K562 (cell line): ENCODE data around the gene PRELID1. TPM values are rescaled to one million over a fixed set of nuclear protein-coding genes. Genes with fewer than 3 reads are reported as not detected.

Experiments
- ATAC-seq: fragments of 200-7000 bp; cut with Tn5 transposase; 3 replicates; pipeline ENCODE4 v1.9.1; 2020; ENCODE audit warnings: moderate library complexity
- BruUV-seq: library from RNA; stranded (reverse); fragments of 400-500 nt; replicated peaks from 2 replicates; lab custom pipeline; 2021; lab: Mats Ljungman, UMichigan
- CTCF ChIA-PET: fragments of 300-600 bp; formaldehyde crosslinking; extraction: SDS; loops from one replicate; lab custom pipeline; 2021; ENCODE audit warnings: low intra/inter-chr PET ratio; lab: Yijun Ruan, JAX
- POLR2A ChIA-PET: fragments of 300-600, 350-650 bp; sonication (Branson Sonifier 250); formaldehyde crosslinking; extraction: SDS; loops from one replicate; lab custom pipeline; 2021; ENCODE audit warnings: antibody characterized with exemption, inconsistent platforms; lab: Yijun Ruan, JAX
- DNase-seq, 4 experiments: peaks; one replicate each; pipeline versions ENCODE4 v3.0.0 to v3.0.0-alpha.2; 2011 to 2018; ENCODE audit warnings: low spot score in 3 of 4, mixed read lengths in 3 of 4; ENCODE audit errors: extremely low read depth in 1 of 4
- FAIRE-seq: peaks from 2 replicates; lab custom pipeline; 2011; peaks lifted over from hg19 to GRCh38; lab: Jason Lieb, UNC
- H2AFZ ChIP-seq: 2 replicates; pipeline ENCODE4 v1.6.0; 2011; ENCODE audit warnings: low read depth, low read length, control low read depth, inconsistent platforms
- H3K27ac ChIP-seq: fragments of 200-600 bp; 3 replicates; pipeline ENCODE4 v1.8.0; 2011; ENCODE audit warnings: low read depth, mild to moderate bottlenecking, control low read depth, inconsistent platforms, low read length, moderate library complexity, mixed read lengths; ENCODE audit errors: extremely low read depth
- H3K27me3 ChIP-seq, 2 experiments: fragments of 300-600 bp in 1 of 2; 2 replicates in 1 of 2; 3 replicates in 1 of 2; pipeline versions ENCODE4 v1.6.0 to v1.8.0; 2011; ENCODE audit warnings: inconsistent platforms in 2 of 2, low read length in 2 of 2, mild to moderate bottlenecking in 1 of 2, mixed read lengths in 1 of 2, moderate library complexity in 1 of 2; ENCODE audit not compliant: control insufficient read depth in 2 of 2, insufficient read depth in 2 of 2
- H3K36me3 ChIP-seq: fragments of 300-600 bp; 3 replicates; pipeline ENCODE4 v1.8.0; 2011; ENCODE audit warnings: mild to moderate bottlenecking, low read length, inconsistent platforms; ENCODE audit not compliant: control insufficient read depth, insufficient read depth
- H3K4me1 ChIP-seq, 2 experiments: fragments of 200-600 bp in 1 of 2; replicated peaks in 1 of 2; 2 replicates in 1 of 2; 3 replicates in 1 of 2; pipeline versions ENCODE4 v1.5.1 to v1.8.0; 2011; ENCODE audit warnings: inconsistent platforms in 2 of 2, low read length in 2 of 2, mild to moderate bottlenecking in 1 of 2, mixed read lengths in 1 of 2, moderate library complexity in 1 of 2; ENCODE audit not compliant: control insufficient read depth in 2 of 2, insufficient read depth in 2 of 2
- H3K4me2 ChIP-seq: 2 replicates; pipeline ENCODE4 v1.6.1; 2011; ENCODE audit warnings: low read length, control low read depth, inconsistent platforms, mixed read lengths; ENCODE audit not compliant: insufficient read depth
- H3K4me3 ChIP-seq: fragments of 200-600 bp; sonication (generic), shearing (Covaris generic); 2 replicates; pipeline ENCODE4 v1.5.1; 2016; ENCODE audit warnings: control low read depth, inconsistent platforms
- H3K79me2 ChIP-seq: fragments of 200-600 bp; 3 replicates; pipeline ENCODE4 v1.8.0; 2011; ENCODE audit warnings: low read length, inconsistent platforms; ENCODE audit not compliant: control insufficient read depth, insufficient read depth
- H3K9ac ChIP-seq, 2 experiments: 2 replicates each; pipeline versions ENCODE4 v1.6.0 to v1.6.1; 2011; ENCODE audit warnings: low read depth in 2 of 2, low read length in 2 of 2, control low read depth in 1 of 2, inconsistent platforms in 1 of 2, mild to moderate bottlenecking in 1 of 2, mixed read lengths in 1 of 2; ENCODE audit not compliant: insufficient read depth in 1 of 2
- H3K9me1 ChIP-seq: one replicate; pipeline ENCODE4 v1.6.0; 2011; ENCODE audit warnings: inconsistent platforms, mild to moderate bottlenecking, low read length, moderate library complexity; ENCODE audit not compliant: control insufficient read depth, insufficient read depth
- H3K9me3 ChIP-seq: replicated peaks from 2 replicates; pipeline ENCODE4 v1.5.1; 2011; ENCODE audit warnings: low read depth, low read length, inconsistent platforms; ENCODE audit not compliant: control insufficient read depth, insufficient read depth
- H4K20me1 ChIP-seq: replicated peaks from 2 replicates; pipeline ENCODE4 v1.6.1; 2011; ENCODE audit warnings: low read length, inconsistent platforms, mixed read lengths; ENCODE audit not compliant: control insufficient read depth, insufficient read depth
- ARID1B ChIP-seq: fragments of 450-650 bp; IDR thresholded peaks from 2 replicates; pipeline ENCODE4 v1.6.1; 2016; ENCODE audit warnings: antibody characterized with exemption, mild to moderate bottlenecking, inconsistent platforms
- EP300 ChIP-seq: IDR thresholded peaks from 2 replicates; pipeline ENCODE4 v1.6.1; 2012; ENCODE audit warnings: low read length, improper control_type of control experiment
- FIP1L1 ChIP-seq: fragments of 200-400 bp; formaldehyde crosslinking; IDR thresholded peaks from 2 replicates; pipeline ENCODE4 v1.6.1; 2018; ENCODE audit warnings: mild to moderate bottlenecking, low read depth, low read length; ENCODE audit not compliant: poor library complexity, severe bottlenecking
- NCOR1 ChIP-seq: fragments of 450-650 bp; IDR thresholded peaks from 2 replicates; pipeline ENCODE4 v1.6.1; 2016; ENCODE audit warnings: mild to moderate bottlenecking, moderate library complexity
- NFIC ChIP-seq: fragments of 450-650 bp; IDR thresholded peaks from 2 replicates; pipeline ENCODE4 v1.6.1; 2017; ENCODE audit warnings: mild to moderate bottlenecking, inconsistent platforms
- NR2F6 ChIP-seq: fragments of 450-650 bp; formaldehyde crosslinking; IDR thresholded peaks from 2 replicates; pipeline ENCODE4 v1.4.0; 2020; ENCODE audit warnings: mild to moderate bottlenecking
- POLR2B ChIP-seq: fragments of 450-650 bp; IDR thresholded peaks from 2 replicates; pipeline ENCODE4 v1.6.1; 2018; ENCODE audit warnings: low read depth; ENCODE audit not compliant: partially characterized antibody
- SPI1 ChIP-seq: IDR thresholded peaks from 2 replicates; pipeline ENCODE4 v1.6.1; 2011; ENCODE audit warnings: low read depth, low read length, control low read depth, borderline replicate concordance
- ZBTB1 ChIP-seq: sonication (generic); formaldehyde crosslinking; IDR thresholded peaks from 2 replicates; pipeline ENCODE4 v1.8.1; 2023; ENCODE audit warnings: missing genetic modification reagents, low read depth, mild to moderate bottlenecking, borderline replicate concordance
- ZNF174 ChIP-seq: fragments of 250-450 bp; sonication (Bioruptor Pico); IDR thresholded peaks from 2 replicates; pipeline ENCODE4 v1.4.0; 2020; ENCODE audit warnings: mild to moderate bottlenecking
- ZNF695 ChIP-seq: fragments of 450-650 bp; formaldehyde crosslinking; IDR thresholded peaks from 2 replicates; pipeline ENCODE4 v1.4.0; 2020; ENCODE audit warnings: mild to moderate bottlenecking, moderate library complexity
- WGBS: fragments of 100-300 bp; shearing (Covaris generic); methylation state at CpG from one replicate; pipeline ENCODE4 v1.1.6; 2016; ENCODE audit warnings: low coverage, mixed read lengths; ENCODE audit not compliant: insufficient coverage; ENCODE audit errors: missing lambda C conversion rate; 5-methylcytosine and 5-hydroxymethylcytosine counted together
- in situ Hi-C: fragments of 300-500 bp; cut with MboI; formaldehyde crosslinking; loops from 4 replicates; pipeline ENCODE4 v1.15.0; 2018; ENCODE audit warnings: inconsistent platforms, mixed read lengths
- intact Hi-C: fragments of 100-400 bp; cut with micrococcal nuclease; formaldehyde crosslinking; loops from 2 replicates; pipeline ENCODE4 v1.14.2; 2022
- polyA plus RNA-seq, 8 experiments: library from polyadenylated mRNA; depleted of rRNA in 4 of 8; stranded (reverse) in 5 of 8; unstranded in 3 of 8; fragments of >200 nt; fragmentation: Nextera tagmentation in 2 of 8; fragmentation: Illumina TruSeq in 1 of 8; extraction: Ambion mirVana in 2 of 8; extraction: Trizol in 1 of 8; gene quantifications; 2 replicates each; pipeline versions ENCODE4 v1.2.1 to v1.2.3, GENCODE V29; 2011 to 2014; ENCODE audit warnings: inconsistent platforms in 1 of 8, missing spikeins in 1 of 8
- total RNA-seq, 7 experiments: library from RNA; depleted of rRNA in 6 of 7; stranded (reverse); fragments of >200 nt in 6 of 7; fragmentation: Illumina TruSeq in 2 of 7; extraction: Trizol in 2 of 7; gene quantifications; 2 replicates each; pipeline versions ENCODE4 v1.2.1 to v1.2.3, GENCODE V29; 2011 to 2021; ENCODE audit warnings: low replicate concordance in 1 of 7
- TF ChIP-seq, protein P1 (sequence below): fragments of 450-650 bp; IDR thresholded peaks from 2 replicates; pipeline ENCODE4 v1.7.0; 2016; ENCODE audit warnings: borderline replicate concordance
- TF ChIP-seq, protein P2 (sequence below): fragments of 450-650 bp; formaldehyde crosslinking; IDR thresholded peaks from 2 replicates; pipeline ENCODE4 v1.4.0; 2020; ENCODE audit warnings: mild to moderate bottlenecking, mixed read lengths
- TF ChIP-seq, protein P3 (sequence below): sonication (generic); formaldehyde crosslinking; IDR thresholded peaks from 2 replicates; pipeline ENCODE4 v1.4.0; 2020; ENCODE audit warnings: mild to moderate bottlenecking, missing genetic modification reagents
- TF ChIP-seq, protein P4 (sequence below): fragments of 150-350 bp; IDR thresholded peaks from 2 replicates; pipeline ENCODE4 v1.6.1; 2014; ENCODE audit warnings: low read depth, mild to moderate bottlenecking, low read length, borderline replicate concordance

The PRELID1 gene
- total and polyA plus RNA-seq, 9 of the 15 experiments (the other 6 are each of a cell fraction or from before 2014, with no cell fraction given): 40.1 to 484 (median 340) TPM

DNA sequence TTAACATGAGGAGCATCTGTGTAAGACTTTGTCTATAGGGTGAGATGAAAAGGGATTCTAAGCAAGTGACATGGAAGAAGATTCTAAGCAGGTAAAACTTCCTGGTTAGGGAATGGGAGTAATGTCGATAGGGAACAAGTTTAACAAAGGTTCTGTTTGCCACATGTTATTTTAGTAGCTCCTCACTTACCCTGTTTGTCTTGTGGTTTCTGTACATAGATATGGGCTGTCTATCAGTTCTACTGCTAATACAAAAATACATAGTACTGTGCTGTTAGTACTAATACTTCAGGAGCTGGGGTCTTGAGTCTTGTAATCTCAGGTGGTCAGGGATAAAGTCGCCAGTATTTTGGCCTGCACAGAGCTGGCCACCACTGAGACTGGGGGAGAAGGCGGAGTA lies 32.9 kb upstream of the PRELID1 start:
- Histone ChIP-seq H3K27me3 (no peaks in the 10 kb centered on the region), H3K4me1 (no peaks in the 10 kb centered on the region), H3K9me1 (no peaks in the 10 kb centered on the region), H3K79me2 (no peaks in the 10 kb centered on the region), H3K36me3 (peaks cover 79% of the 10 kb centered on the region), H3K9ac (no peak overlapping the region), H3K4me3 (no peak overlapping the region), H4K20me1 (no peaks in the 10 kb centered on the region), H2AFZ (no peak overlapping the region), H3K4me2 (no peak overlapping the region), H3K9me3 (no peaks in the 10 kb centered on the region), H3K27ac (no peak overlapping the region)
- WGBS: 68% methylated on average over 3 of the region's 3 CpGs
- ATAC-seq (no peak), DNase-seq (no peak), FAIRE-seq (no peak)
- ChIA-PET CTCF (no interaction called here), POLR2A (interaction anchor here (0.7 to 1.1 kb wide), 3 partner anchors 9 to 26 kb away, joined by 3 to 5 read pairs (median 3); no protein-coding TSS in a partner anchor)
- in situ Hi-C loops (no loop called here), intact Hi-C loops (no loop called here)
- no TSS peak for BruUV-seq
- TF ChIP-seq ZNF695 (CRISPR knock-in tag): no peak
- no peak for TF ChIP-seq POLR2B
- TF ChIP-seq, protein P1, sequence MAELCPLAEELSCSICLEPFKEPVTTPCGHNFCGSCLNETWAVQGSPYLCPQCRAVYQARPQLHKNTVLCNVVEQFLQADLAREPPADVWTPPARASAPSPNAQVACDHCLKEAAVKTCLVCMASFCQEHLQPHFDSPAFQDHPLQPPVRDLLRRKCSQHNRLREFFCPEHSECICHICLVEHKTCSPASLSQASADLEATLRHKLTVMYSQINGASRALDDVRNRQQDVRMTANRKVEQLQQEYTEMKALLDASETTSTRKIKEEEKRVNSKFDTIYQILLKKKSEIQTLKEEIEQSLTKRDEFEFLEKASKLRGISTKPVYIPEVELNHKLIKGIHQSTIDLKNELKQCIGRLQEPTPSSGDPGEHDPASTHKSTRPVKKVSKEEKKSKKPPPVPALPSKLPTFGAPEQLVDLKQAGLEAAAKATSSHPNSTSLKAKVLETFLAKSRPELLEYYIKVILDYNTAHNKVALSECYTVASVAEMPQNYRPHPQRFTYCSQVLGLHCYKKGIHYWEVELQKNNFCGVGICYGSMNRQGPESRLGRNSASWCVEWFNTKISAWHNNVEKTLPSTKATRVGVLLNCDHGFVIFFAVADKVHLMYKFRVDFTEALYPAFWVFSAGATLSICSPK: no peak
- no peak for TF ChIP-seq NCOR1
- TF ChIP-seq FIP1L1: no peak
- no peak for TF ChIP-seq EP300
- no peak for TF ChIP-seq NFIC
- TF ChIP-seq ARID1B: no peak
- TF ChIP-seq SPI1: no peak
- TF ChIP-seq NR2F6 (CRISPR knock-in tag): no peak
- TF ChIP-seq, protein P2, sequence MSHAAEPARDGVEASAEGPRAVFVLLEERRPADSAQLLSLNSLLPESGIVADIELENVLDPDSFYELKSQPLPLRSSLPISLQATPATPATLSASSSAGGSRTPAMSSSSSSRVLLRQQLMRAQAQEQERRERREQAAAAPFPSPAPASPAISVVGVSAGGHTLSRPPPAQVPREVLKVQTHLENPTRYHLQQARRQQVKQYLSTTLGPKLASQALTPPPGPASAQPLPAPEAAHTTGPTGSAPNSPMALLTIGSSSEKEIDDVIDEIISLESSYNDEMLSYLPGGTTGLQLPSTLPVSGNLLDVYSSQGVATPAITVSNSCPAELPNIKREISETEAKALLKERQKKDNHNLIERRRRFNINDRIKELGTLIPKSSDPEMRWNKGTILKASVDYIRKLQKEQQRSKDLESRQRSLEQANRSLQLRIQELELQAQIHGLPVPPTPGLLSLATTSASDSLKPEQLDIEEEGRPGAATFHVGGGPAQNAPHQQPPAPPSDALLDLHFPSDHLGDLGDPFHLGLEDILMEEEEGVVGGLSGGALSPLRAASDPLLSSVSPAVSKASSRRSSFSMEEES (CRISPR knock-in tag): no peak
- TF ChIP-seq, protein P3, sequence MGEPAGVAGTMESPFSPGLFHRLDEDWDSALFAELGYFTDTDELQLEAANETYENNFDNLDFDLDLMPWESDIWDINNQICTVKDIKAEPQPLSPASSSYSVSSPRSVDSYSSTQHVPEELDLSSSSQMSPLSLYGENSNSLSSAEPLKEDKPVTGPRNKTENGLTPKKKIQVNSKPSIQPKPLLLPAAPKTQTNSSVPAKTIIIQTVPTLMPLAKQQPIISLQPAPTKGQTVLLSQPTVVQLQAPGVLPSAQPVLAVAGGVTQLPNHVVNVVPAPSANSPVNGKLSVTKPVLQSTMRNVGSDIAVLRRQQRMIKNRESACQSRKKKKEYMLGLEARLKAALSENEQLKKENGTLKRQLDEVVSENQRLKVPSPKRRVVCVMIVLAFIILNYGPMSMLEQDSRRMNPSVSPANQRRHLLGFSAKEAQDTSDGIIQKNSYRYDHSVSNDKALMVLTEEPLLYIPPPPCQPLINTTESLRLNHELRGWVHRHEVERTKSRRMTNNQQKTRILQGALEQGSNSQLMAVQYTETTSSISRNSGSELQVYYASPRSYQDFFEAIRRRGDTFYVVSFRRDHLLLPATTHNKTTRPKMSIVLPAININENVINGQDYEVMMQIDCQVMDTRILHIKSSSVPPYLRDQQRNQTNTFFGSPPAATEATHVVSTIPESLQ (CRISPR knock-in tag): no peak
- TF ChIP-seq, protein P4, sequence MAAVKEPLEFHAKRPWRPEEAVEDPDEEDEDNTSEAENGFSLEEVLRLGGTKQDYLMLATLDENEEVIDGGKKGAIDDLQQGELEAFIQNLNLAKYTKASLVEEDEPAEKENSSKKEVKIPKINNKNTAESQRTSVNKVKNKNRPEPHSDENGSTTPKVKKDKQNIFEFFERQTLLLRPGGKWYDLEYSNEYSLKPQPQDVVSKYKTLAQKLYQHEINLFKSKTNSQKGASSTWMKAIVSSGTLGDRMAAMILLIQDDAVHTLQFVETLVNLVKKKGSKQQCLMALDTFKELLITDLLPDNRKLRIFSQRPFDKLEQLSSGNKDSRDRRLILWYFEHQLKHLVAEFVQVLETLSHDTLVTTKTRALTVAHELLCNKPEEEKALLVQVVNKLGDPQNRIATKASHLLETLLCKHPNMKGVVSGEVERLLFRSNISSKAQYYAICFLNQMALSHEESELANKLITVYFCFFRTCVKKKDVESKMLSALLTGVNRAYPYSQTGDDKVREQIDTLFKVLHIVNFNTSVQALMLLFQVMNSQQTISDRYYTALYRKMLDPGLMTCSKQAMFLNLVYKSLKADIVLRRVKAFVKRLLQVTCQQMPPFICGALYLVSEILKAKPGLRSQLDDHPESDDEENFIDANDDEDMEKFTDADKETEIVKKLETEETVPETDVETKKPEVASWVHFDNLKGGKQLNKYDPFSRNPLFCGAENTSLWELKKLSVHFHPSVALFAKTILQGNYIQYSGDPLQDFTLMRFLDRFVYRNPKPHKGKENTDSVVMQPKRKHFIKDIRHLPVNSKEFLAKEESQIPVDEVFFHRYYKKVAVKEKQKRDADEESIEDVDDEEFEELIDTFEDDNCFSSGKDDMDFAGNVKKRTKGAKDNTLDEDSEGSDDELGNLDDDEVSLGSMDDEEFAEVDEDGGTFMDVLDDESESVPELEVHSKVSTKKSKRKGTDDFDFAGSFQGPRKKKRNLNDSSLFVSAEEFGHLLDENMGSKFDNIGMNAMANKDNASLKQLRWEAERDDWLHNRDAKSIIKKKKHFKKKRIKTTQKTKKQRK: no peak
- no peak for TF ChIP-seq ZBTB1 (CRISPR knock-in tag)
- no peak for TF ChIP-seq ZNF174
